ENCODE measurements around the gene ZC2HC1C. TPM values are rescaled to one million over a fixed set of nuclear protein-coding genes. Genes with fewer than 3 reads are reported as not detected.

ZC2HC1C gene
- total and polyA plus RNA-seq, 2 of the 13 experiments (the other 11 are each of a cell fraction or from before 2014, with no cell fraction given) = 3.3 to 3.5 TPM

DNA sequence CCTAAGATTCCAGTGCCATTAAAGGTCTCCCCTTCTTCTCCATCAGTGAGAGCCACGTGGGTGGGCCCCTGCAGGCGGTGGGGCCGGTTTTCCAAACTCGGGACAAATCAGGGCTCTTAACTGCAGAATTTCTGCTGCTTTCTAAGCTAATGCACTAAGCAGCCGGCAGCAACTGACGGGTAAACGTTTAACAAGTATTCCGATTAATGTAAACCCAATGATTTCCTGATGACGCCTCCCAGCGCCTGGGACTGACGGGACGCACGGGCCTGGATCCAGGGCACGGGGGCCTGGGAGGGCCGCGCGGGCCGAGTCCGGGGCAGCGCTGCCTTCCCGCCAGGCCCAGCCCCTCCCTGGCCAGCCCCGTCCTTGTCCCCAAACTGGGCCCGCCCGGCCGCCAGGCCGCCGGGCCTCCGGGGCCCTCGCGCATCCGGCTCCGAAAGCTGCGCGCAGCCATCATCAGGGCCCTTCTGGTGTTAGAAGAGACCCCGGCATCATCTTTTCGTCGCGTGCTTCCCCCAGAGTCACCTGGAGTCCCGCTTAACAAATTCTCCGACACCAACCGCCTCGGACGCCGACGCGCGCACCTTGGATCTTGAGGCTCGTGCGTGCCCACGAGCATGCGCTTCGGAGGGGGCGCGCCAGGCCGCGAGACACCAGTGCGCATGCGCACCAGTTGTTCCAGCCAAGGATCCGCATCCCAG is 18.4 kb upstream of the ZC2HC1C start, which contains the start of gene MLH3 (continued):
- no peak for TF ChIP-seq ZNF564 (CRISPR knock-in tag; IDR thresholded peaks at IDR 0.05)
- no peak for TF ChIP-seq HNRNPUL1 (IDR thresholded peaks at IDR 0.05; ENCODE audit: low read depth, low read length)
- TF ChIP-seq, protein P1, sequence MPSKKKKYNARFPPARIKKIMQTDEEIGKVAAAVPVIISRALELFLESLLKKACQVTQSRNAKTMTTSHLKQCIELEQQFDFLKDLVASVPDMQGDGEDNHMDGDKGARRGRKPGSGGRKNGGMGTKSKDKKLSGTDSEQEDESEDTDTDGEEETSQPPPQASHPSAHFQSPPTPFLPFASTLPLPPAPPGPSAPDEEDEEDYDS (CRISPR knock-in tag; IDR thresholded peaks at IDR 0.05) = peak; percentile 72
- TF ChIP-seq ZNF761 (CRISPR knock-in tag; conservative IDR thresholded peaks at IDR 0.05) = no peak
- TF ChIP-seq, protein P2, sequence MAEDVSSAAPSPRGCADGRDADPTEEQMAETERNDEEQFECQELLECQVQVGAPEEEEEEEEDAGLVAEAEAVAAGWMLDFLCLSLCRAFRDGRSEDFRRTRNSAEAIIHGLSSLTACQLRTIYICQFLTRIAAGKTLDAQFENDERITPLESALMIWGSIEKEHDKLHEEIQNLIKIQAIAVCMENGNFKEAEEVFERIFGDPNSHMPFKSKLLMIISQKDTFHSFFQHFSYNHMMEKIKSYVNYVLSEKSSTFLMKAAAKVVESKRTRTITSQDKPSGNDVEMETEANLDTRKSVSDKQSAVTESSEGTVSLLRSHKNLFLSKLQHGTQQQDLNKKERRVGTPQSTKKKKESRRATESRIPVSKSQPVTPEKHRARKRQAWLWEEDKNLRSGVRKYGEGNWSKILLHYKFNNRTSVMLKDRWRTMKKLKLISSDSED (CRISPR knock-in tag; IDR thresholded peaks at IDR 0.05) = no peak
- TF ChIP-seq ZNF331 (CRISPR knock-in tag; IDR thresholded peaks at IDR 0.05) = no peak
- peak; percentile 38; the same call in 1 of the 2 replicates for TF ChIP-seq ZNF614 (CRISPR knock-in tag; IDR thresholded peaks at IDR 0.05; ENCODE audit: borderline replicate concordance)
- TF ChIP-seq, protein P3, sequence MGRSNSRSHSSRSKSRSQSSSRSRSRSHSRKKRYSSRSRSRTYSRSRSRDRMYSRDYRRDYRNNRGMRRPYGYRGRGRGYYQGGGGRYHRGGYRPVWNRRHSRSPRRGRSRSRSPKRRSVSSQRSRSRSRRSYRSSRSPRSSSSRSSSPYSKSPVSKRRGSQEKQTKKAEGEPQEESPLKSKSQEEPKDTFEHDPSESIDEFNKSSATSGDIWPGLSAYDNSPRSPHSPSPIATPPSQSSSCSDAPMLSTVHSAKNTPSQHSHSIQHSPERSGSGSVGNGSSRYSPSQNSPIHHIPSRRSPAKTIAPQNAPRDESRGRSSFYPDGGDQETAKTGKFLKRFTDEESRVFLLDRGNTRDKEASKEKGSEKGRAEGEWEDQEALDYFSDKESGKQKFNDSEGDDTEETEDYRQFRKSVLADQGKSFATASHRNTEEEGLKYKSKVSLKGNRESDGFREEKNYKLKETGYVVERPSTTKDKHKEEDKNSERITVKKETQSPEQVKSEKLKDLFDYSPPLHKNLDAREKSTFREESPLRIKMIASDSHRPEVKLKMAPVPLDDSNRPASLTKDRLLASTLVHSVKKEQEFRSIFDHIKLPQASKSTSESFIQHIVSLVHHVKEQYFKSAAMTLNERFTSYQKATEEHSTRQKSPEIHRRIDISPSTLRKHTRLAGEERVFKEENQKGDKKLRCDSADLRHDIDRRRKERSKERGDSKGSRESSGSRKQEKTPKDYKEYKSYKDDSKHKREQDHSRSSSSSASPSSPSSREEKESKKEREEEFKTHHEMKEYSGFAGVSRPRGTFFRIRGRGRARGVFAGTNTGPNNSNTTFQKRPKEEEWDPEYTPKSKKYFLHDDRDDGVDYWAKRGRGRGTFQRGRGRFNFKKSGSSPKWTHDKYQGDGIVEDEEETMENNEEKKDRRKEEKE (IDR thresholded peaks at IDR 0.05) = no peak
- peak; percentile 54; the same call in 1 of the 2 replicates for TF ChIP-seq KMT2A (CRISPR knock-in tag; IDR thresholded peaks at IDR 0.05)
- TF ChIP-seq CREB1 (IDR thresholded peaks at IDR 0.05) = no peak
- TF ChIP-seq CREB1 (CRISPR knock-in tag; IDR thresholded peaks at IDR 0.05) = no peak
- peak; percentile 81 for TF ChIP-seq ZNF547 (CRISPR knock-in tag; IDR thresholded peaks at IDR 0.05)
- no peak for TF ChIP-seq NR1H2 (CRISPR knock-in tag; IDR thresholded peaks at IDR 0.05; ENCODE audit: borderline replicate concordance, low read depth)
- TF ChIP-seq, protein P4, sequence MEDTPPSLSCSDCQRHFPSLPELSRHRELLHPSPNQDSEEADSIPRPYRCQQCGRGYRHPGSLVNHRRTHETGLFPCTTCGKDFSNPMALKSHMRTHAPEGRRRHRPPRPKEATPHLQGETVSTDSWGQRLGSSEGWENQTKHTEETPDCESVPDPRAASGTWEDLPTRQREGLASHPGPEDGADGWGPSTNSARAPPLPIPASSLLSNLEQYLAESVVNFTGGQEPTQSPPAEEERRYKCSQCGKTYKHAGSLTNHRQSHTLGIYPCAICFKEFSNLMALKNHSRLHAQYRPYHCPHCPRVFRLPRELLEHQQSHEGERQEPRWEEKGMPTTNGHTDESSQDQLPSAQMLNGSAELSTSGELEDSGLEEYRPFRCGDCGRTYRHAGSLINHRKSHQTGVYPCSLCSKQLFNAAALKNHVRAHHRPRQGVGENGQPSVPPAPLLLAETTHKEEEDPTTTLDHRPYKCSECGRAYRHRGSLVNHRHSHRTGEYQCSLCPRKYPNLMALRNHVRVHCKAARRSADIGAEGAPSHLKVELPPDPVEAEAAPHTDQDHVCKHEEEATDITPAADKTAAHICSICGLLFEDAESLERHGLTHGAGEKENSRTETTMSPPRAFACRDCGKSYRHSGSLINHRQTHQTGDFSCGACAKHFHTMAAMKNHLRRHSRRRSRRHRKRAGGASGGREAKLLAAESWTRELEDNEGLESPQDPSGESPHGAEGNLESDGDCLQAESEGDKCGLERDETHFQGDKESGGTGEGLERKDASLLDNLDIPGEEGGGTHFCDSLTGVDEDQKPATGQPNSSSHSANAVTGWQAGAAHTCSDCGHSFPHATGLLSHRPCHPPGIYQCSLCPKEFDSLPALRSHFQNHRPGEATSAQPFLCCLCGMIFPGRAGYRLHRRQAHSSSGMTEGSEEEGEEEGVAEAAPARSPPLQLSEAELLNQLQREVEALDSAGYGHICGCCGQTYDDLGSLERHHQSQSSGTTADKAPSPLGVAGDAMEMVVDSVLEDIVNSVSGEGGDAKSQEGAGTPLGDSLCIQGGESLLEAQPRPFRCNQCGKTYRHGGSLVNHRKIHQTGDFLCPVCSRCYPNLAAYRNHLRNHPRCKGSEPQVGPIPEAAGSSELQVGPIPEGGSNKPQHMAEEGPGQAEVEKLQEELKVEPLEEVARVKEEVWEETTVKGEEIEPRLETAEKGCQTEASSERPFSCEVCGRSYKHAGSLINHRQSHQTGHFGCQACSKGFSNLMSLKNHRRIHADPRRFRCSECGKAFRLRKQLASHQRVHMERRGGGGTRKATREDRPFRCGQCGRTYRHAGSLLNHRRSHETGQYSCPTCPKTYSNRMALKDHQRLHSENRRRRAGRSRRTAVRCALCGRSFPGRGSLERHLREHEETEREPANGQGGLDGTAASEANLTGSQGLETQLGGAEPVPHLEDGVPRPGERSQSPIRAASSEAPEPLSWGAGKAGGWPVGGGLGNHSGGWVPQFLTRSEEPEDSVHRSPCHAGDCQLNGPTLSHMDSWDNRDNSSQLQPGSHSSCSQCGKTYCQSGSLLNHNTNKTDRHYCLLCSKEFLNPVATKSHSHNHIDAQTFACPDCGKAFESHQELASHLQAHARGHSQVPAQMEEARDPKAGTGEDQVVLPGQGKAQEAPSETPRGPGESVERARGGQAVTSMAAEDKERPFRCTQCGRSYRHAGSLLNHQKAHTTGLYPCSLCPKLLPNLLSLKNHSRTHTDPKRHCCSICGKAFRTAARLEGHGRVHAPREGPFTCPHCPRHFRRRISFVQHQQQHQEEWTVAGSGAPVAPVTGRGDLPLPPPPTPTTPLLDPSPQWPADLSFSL (CRISPR knock-in tag; IDR thresholded peaks at IDR 0.05) = no peak
- TF ChIP-seq PHF5A (CRISPR knock-in tag; IDR thresholded peaks at IDR 0.05; ENCODE audit: low read depth, unreplicated experiment) = no peak
- TF ChIP-seq SATB2 (CRISPR knock-in tag; IDR thresholded peaks at IDR 0.05) = no peak
- TF ChIP-seq, protein P5, sequence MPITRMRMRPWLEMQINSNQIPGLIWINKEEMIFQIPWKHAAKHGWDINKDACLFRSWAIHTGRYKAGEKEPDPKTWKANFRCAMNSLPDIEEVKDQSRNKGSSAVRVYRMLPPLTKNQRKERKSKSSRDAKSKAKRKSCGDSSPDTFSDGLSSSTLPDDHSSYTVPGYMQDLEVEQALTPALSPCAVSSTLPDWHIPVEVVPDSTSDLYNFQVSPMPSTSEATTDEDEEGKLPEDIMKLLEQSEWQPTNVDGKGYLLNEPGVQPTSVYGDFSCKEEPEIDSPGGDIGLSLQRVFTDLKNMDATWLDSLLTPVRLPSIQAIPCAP (CRISPR knock-in tag; IDR thresholded peaks at IDR 0.05; ENCODE audit: low read depth) = no peak
- no peak for TF ChIP-seq CCAR2 (optimal IDR thresholded peaks at IDR 0.05; ENCODE audit: low read depth, low read length)
